ENCODE measurements around the gene GALNT10. TPM values are rescaled to one million over a fixed set of nuclear protein-coding genes. Genes with fewer than 3 reads are reported as not detected.

The GALNT10 gene
- total and polyA plus RNA-seq, 2 of the 4 experiments (the other 2 are of a cell fraction): 46.2 to 67.0 TPM

- ATAC-seq (ENCODE audit: low read depth) (no peak), DNase-seq (no peak)
- BruUV-seq (replicated peaks): no TSS peak
- Histone ChIP-seq H2BK5ac (ENCODE audit: low read depth, low read length, poor library complexity, severe bottlenecking) (no peak overlapping the region), H2AK5ac (ENCODE audit: low read depth, low read length) (no peak overlapping the region), H2BK15ac (ENCODE audit: low read depth, low read length) (no peak overlapping the region), H3K9ac (ENCODE audit: low read depth, low read length) (no peak overlapping the region), H3K4ac (ENCODE audit: low read depth, low read length) (no peak overlapping the region), H3K27me3 (ENCODE audit: control insufficient read depth, insufficient read depth, low read length) (no peaks in the 10 kb centered on the region), H3K27ac (ENCODE audit: insufficient read depth, low read length) (no peak overlapping the region), H3K4me3 (ENCODE audit: insufficient read depth, low read depth, low read length) (no peak overlapping the region), H4K5ac (ENCODE audit: low read depth, low read length) (no peak overlapping the region), H2AFZ (replicated peaks; ENCODE audit: low read length, poor library complexity) (no peak overlapping the region), H3K9me1 (ENCODE audit: insufficient read depth, low read length) (peaks cover 13% of the 10 kb centered on the region), H3K4me2 (ENCODE audit: low read depth, low read length) (no peak overlapping the region), H4K8ac (ENCODE audit: low read depth in 2 of 2, low read length in 2 of 2) (no peak overlapping the region), H3K36me3 (ENCODE audit: control insufficient read depth, insufficient read depth, low read length) (no peaks in the 10 kb centered on the region), H2AK9ac (replicated peaks; ENCODE audit: low read depth, low read length, poor library complexity) (no peak overlapping the region), H3K14ac (replicated peaks; ENCODE audit: low read depth, low read length) (no peak overlapping the region; the same call in 1 of the 2 replicates), H4K91ac (ENCODE audit: insufficient read depth, low read depth, low read length) (no peak overlapping the region), H3K79me1 (ENCODE audit: low read depth in 1 of 2, low read length in 2 of 2) (peaks cover 22 to 63% of the 10 kb centered on the region in 2 experiments), H3K18ac (ENCODE audit: low read depth, low read length) (no peak overlapping the region), H2BK20ac (ENCODE audit: low read depth, low read length) (no peak overlapping the region), H4K20me1 (ENCODE audit: insufficient read depth, low read length) (0 out of 2 replicates have a peak, but pooled peaks cover 3% of the 10 kb centered on the region), H3K4me1 (ENCODE audit: control insufficient read depth, insufficient read depth, low read length) (peaks cover 18% of the 10 kb centered on the region), H2BK120ac (ENCODE audit: low read depth, low read length) (no peak overlapping the region), H3K9me3 (ENCODE audit: control insufficient read depth, insufficient read depth, low read length) (no peaks in the 10 kb centered on the region), H3K23ac (ENCODE audit: low read depth, low read length) (no peak overlapping the region), H3K56ac (ENCODE audit: extremely low read depth, insufficient read depth, low read length) (no peak overlapping the region)
- ChIA-PET CTCF (no interaction called here), POLR2A (ENCODE audit: unreplicated experiment) (no interaction called here)
- intact Hi-C loops (cut with micrococcal nuclease) (no loop called here), in situ Hi-C loops (cut with MboI; ENCODE audit: low sequenced_read_pairs) (no loop called here), dilution Hi-C loops (cut with HindIII; ENCODE audit: low sequenced_read_pairs, unreplicated experiment) (no loop called here)
- 100% methylated on average over 1 of the region's 2 CpGs; no CpG with 5 or more reads in 1 of the 2 experiments for WGBS, 2 experiments (ENCODE audit: extremely low coverage in 2 of 2, insufficient read length in 1 of 2)
- TF ChIP-seq NFE2L2 (IDR thresholded peaks at IDR 0.05; ENCODE audit: low read depth, low read length) (no peak), SMC3 (IDR thresholded peaks at IDR 0.05; ENCODE audit: low read depth, low read length) (no peak), RAD21 (IDR thresholded peaks at IDR 0.05; ENCODE audit: low read length) (no peak), MAFK (IDR thresholded peaks at IDR 0.05; ENCODE audit: low read depth, low read length) (no peak), ELK1 (IDR thresholded peaks at IDR 0.05; ENCODE audit: borderline replicate concordance, low read depth, low read length) (no peak), FOS (IDR thresholded peaks at IDR 0.05; ENCODE audit: low read depth, low read length) (no peak), MXI1 (IDR thresholded peaks at IDR 0.05; ENCODE audit: borderline replicate concordance, low read depth, low read length) (no peak), RCOR1 (IDR thresholded peaks at IDR 0.05; ENCODE audit: insufficient replicate concordance, low read length) (no peak), CTCF (conservative IDR thresholded peaks at IDR 0.05; ENCODE audit: low read depth, low read length) (no peak)
These were observed 93.9 kb downstream of the GALNT10 start for GRCh38 chr5:154284433-154284832.

Measured in IMR-90 (cell line).